A673 (cell line): ENCODE data around the gene TLE6. TPM values are rescaled to one million over a fixed set of nuclear protein-coding genes. Genes with fewer than 3 reads are reported as not detected.

Experiments
- BruUV-seq: library from RNA; stranded (reverse); fragments of 400-500 nt; replicated peaks from 2 replicates; lab custom pipeline; 2021; lab: Mats Ljungman, UMichigan
- CTCF ChIA-PET: fragments of 300-600 bp; sonication (Branson Sonifier 250); formaldehyde crosslinking; loops from one replicate; lab custom pipeline; 2022; ENCODE audit warnings: antibody characterized with exemption; lab: Charles Lee
- POLR2A ChIA-PET: fragments of 300-600 bp; sonication (Branson Sonifier 250); formaldehyde crosslinking; loops from one replicate; lab custom pipeline; 2022; ENCODE audit warnings: antibody characterized with exemption; ENCODE audit not compliant: low non-redundant PET; lab: Charles Lee
- DNase-seq: peaks from one replicate; pipeline ENCODE4 v3.0.0-alpha.2; 2015; ENCODE audit warnings: low spot score
- H3K27ac ChIP-seq: fragments of 200-600 bp; sonication (generic); 2 replicates; pipeline ENCODE4 v1.5.1; 2016; ENCODE audit warnings: mixed run types, low read depth, mild to moderate bottlenecking, mixed read lengths, antibody characterized with exemption, low read length; ENCODE audit not compliant: poor library complexity, severe bottlenecking
- H3K27me3 ChIP-seq: fragments of 200-600 bp; sonication (generic); replicated peaks from 2 replicates; pipeline ENCODE4 v1.6.1; 2017; ENCODE audit warnings: mixed run types, low read depth, mild to moderate bottlenecking, mixed read lengths, antibody characterized with exemption, low read length; ENCODE audit not compliant: insufficient read depth, poor library complexity
- H3K36me3 ChIP-seq: fragments of 200-600 bp; sonication (generic); 2 replicates; pipeline ENCODE4 v1.6.1; 2016; ENCODE audit warnings: mixed run types, mild to moderate bottlenecking, mixed read lengths, antibody characterized with exemption, low read length; ENCODE audit not compliant: insufficient read depth, poor library complexity, severe bottlenecking
- H3K4me1 ChIP-seq: fragments of 200-600 bp; sonication (generic); 2 replicates; pipeline ENCODE4 v1.6.1; 2017; ENCODE audit warnings: mixed run types, mild to moderate bottlenecking, mixed read lengths, antibody characterized with exemption, low read length; ENCODE audit not compliant: insufficient read depth, poor library complexity, severe bottlenecking
- H3K4me3 ChIP-seq: fragments of 200-600 bp; sonication (generic); 2 replicates; pipeline ENCODE4 v1.5.1; 2016; ENCODE audit warnings: low read depth, mixed run types, mild to moderate bottlenecking, mixed read lengths, low read length; ENCODE audit not compliant: poor library complexity, severe bottlenecking
- H3K9me3 ChIP-seq: fragments of 200-600 bp; sonication (generic); 2 replicates; pipeline ENCODE4 v1.6.1; 2016; ENCODE audit warnings: mixed run types, low read depth, mild to moderate bottlenecking, mixed read lengths, antibody characterized with exemption, low read length; ENCODE audit not compliant: poor library complexity, severe bottlenecking
- CTCF ChIP-seq: fragments of 300-800, 200-600 bp; sonication (generic); conservative IDR thresholded peaks from 2 replicates; pipeline ENCODE4 v1.5.1; 2017; ENCODE audit warnings: low read depth, mild to moderate bottlenecking, antibody characterized with exemption, low read length, moderate library complexity, mixed read lengths
- EZH2 ChIP-seq: fragments of 200-600 bp; sonication (generic); IDR thresholded peaks from 2 replicates; pipeline ENCODE4 v1.6.1; 2017; ENCODE audit warnings: borderline replicate concordance, low read depth, mild to moderate bottlenecking, mixed read lengths, antibody characterized with exemption, low read length; ENCODE audit not compliant: poor library complexity, severe bottlenecking
- intact Hi-C: fragments of 100-400 bp; cut with micrococcal nuclease; formaldehyde crosslinking; loops from one replicate; pipeline ENCODE4 v1.10.0; 2022; ENCODE audit not compliant: unreplicated experiment
- total RNA-seq: library from RNA; stranded (reverse); gene quantifications from 2 replicates; pipeline ENCODE4 v1.2.3, GENCODE V29; 2021

The TLE6 gene
- total RNA-seq, 1 experiment from 2014 or later = not detected

GRCh38 chr19:2978772-2979171, 1.4 kb downstream of the TLE6 start:
- Histone ChIP-seq H3K27ac (no peak overlapping the region), H3K36me3 (no peaks in the 10 kb centered on the region), H3K9me3 (no peaks in the 10 kb centered on the region), H3K4me1 (peaks cover 44% of the 10 kb centered on the region), H3K4me3 (no peak overlapping the region), H3K27me3 (no peaks in the 10 kb centered on the region)
- no peak for DNase-seq
- ChIA-PET POLR2A (interaction anchor here (0.6 kb wide), 1 partner anchor 328 kb away, joined by 14 read pairs; no protein-coding TSS in a partner anchor), CTCF (no interaction called here)
- no TSS peak for BruUV-seq
- TF ChIP-seq CTCF (no peak), EZH2 (no peak)
- intact Hi-C loops = no loop called here

GRCh38 chr19:2981898-2982297, 4.5 kb downstream of the TLE6 start:
- ChIA-PET POLR2A (no interaction called here), CTCF (interaction anchor here (0.6 to 0.7 kb wide), 2 partner anchors 30 to 91 kb away, joined by 3 to 7 read pairs; no protein-coding TSS in a partner anchor)
- H3K4me1 ChIP-seq = peaks cover 38% of the 10 kb centered on the region
- no peak for DNase-seq
- H3K9me3 ChIP-seq = no peaks in the 10 kb centered on the region
- no peaks in the 10 kb centered on the region for H3K36me3 ChIP-seq
- TF ChIP-seq CTCF = no peak
- no peak for TF ChIP-seq EZH2
- intact Hi-C loops = loop anchor here (5.0 kb wide), 1 partner anchor 55 kb away; no protein-coding TSS in a partner anchor
- no peak overlapping the region for H3K27ac ChIP-seq
- H3K4me3 ChIP-seq = no peak overlapping the region
- no TSS peak for BruUV-seq
- peaks cover 4% of the 10 kb centered on the region for H3K27me3 ChIP-seq

- H3K36me3 ChIP-seq = no peaks in the 10 kb centered on the region
- H3K9me3 ChIP-seq = no peaks in the 10 kb centered on the region
- TF ChIP-seq EZH2 (no peak), CTCF (no peak)
- no TSS peak for BruUV-seq
- peak overlapping the region; percentile 13 for H3K27ac ChIP-seq
- intact Hi-C loops = loop anchor here (5.0 kb wide), 1 partner anchor 55 kb away; no protein-coding TSS in a partner anchor
- ChIA-PET POLR2A (no interaction called here), CTCF (interaction anchor here (0.7 to 1.0 kb wide), 2 partner anchors 30 kb away, joined by 3 to 7 read pairs; no protein-coding TSS in a partner anchor)
- H3K27me3 ChIP-seq = peaks cover 5% of the 10 kb centered on the region
- H3K4me1 ChIP-seq = peaks cover 33% of the 10 kb centered on the region
- H3K4me3 ChIP-seq = peak overlapping the region; percentile 12
- DNase-seq = no peak
Measured at GRCh38 chr19:2982561-2982960, 5.2 kb downstream of the TLE6 start.
